Kidney (tissue), 14 donors: ENCODE measurements around the gene ZMYM3. TPM values are rescaled to one million over a fixed set of nuclear protein-coding genes. Genes with fewer than 3 reads are reported as not detected.

Experiments
- DNase-seq, 5 donors: peaks; one replicate each; pipeline ENCODE4 v3.0.0-alpha.2; 2013 to 2020
- FAIRE-seq: peaks from 2 replicates; lab custom pipeline; 2012; peaks lifted over from hg19 to GRCh38; lab: Jason Lieb, UNC
- H3K27ac ChIP-seq, 2 donors: one replicate each; pipeline ENCODE4 v1.7.0; 2013; ENCODE audit warnings: low read depth in 2 of 2, low read length in 2 of 2, inconsistent platforms in 1 of 2
- H3K27me3 ChIP-seq: one replicate; pipeline ENCODE4 v1.7.1; 2013; ENCODE audit warnings: low read length, inconsistent platforms; ENCODE audit not compliant: control insufficient read depth, insufficient read depth
- H3K36me3 ChIP-seq, 3 donors: one replicate each; pipeline versions ENCODE4 v1.7.0 to v1.7.1; 2013; ENCODE audit warnings: low read length in 3 of 3, control low read depth in 1 of 3, inconsistent platforms in 1 of 3; ENCODE audit not compliant: insufficient read depth in 3 of 3, control insufficient read depth in 2 of 3
- H3K4me1 ChIP-seq, 3 donors: one replicate each; pipeline versions ENCODE4 v1.7.0 to v1.7.1; 2013; ENCODE audit warnings: low read length in 3 of 3, inconsistent platforms in 1 of 3, low read depth in 1 of 3; ENCODE audit not compliant: control insufficient read depth in 2 of 3, insufficient read depth in 2 of 3
- H3K4me3 ChIP-seq, 3 donors: one replicate each; pipeline versions ENCODE4 v1.7.0 to v1.8.1; 2013; ENCODE audit warnings: low read length in 3 of 3, control low read depth in 1 of 3, inconsistent platforms in 1 of 3
- H3K9ac ChIP-seq, 3 donors: one replicate each; pipeline versions ENCODE4 v1.7.0 to v1.7.1; 2013; ENCODE audit warnings: low read length in 3 of 3, control low read depth in 1 of 3, inconsistent platforms in 1 of 3
- H3K9me3 ChIP-seq, 3 donors: one replicate each; pipeline versions ENCODE4 v1.7.0 to v1.7.1; 2013; ENCODE audit warnings: low read length in 3 of 3, control low read depth in 1 of 3, inconsistent platforms in 1 of 3; ENCODE audit not compliant: control insufficient read depth in 2 of 3, insufficient read depth in 1 of 3
- intact Hi-C: fragments of 100-400 bp; cut with DNase I; formaldehyde crosslinking; loops from one replicate; pipeline ENCODE4 v1.11.1; 2022
- polyA plus RNA-seq: library from polyadenylated mRNA; stranded (reverse); fragments of 350-450 nt; fragmentation: Illumina TruSeq; extraction: RNeasy Lipid Tissue Mini Kit (QIAGEN cat#74804); gene quantifications from one replicate; pipeline ENCODE4 v1.2.3, GENCODE V29; 2014; ENCODE audit warnings: low read depth, low replicate concordance; ENCODE audit not compliant: insufficient read depth
- total RNA-seq: library from RNA; stranded (reverse); fragmentation: NEBNext Ultra II Directional; extraction: Animal tissue kit (Norgen Biotek cat#: 25700); gene quantifications from one replicate; pipeline ENCODE4 v1.2.1, GENCODE V29; 2021
- TF ChIP-seq, protein P1 (sequence below): IDR thresholded peaks from 3 replicates; pipeline ENCODE4 v1.5.1; 2012; ENCODE audit warnings: mild to moderate bottlenecking, moderate library complexity, borderline replicate concordance; ENCODE audit not compliant: insufficient read depth; ENCODE audit errors: extremely low read depth
- donor health status: control.
- donor health status: control.
- donor health status: control.
- donor health status: control.
- donor health status: control.
- donor health status: DM: yes; HTN: yes; CAD: no.
- donor health status: Normal renal cell carcinoma (clear cell type).

The ZMYM3 gene
- total and polyA plus RNA-seq, 2 donors from 2014 or later, result 9.7 to 26.7 TPM

DNA sequence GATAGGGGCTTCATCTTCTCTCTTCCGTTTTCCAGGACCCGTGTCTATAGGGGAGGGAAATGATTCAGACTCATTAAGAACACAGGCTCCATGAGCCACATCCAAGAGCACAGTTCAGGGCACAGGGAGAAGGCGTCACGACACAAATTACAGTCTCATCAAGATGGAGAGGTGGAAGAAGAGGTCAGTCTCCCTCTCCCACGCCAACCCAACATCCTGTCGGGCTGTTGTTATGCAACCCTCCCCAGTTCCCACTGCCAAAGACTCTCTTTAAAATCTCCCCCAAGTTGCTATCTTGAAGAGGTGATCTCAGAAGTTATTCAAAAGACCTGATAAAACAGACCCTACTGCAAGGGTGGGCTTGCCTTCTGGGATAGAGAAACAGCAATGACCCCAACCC, 12.6 kb downstream of the ZMYM3 start:
- no peaks in the 10 kb centered on the region for H3K27me3 ChIP-seq
- no peak for FAIRE-seq
- H3K4me3 ChIP-seq, result no peak overlapping the region
- TF ChIP-seq, protein P1, sequence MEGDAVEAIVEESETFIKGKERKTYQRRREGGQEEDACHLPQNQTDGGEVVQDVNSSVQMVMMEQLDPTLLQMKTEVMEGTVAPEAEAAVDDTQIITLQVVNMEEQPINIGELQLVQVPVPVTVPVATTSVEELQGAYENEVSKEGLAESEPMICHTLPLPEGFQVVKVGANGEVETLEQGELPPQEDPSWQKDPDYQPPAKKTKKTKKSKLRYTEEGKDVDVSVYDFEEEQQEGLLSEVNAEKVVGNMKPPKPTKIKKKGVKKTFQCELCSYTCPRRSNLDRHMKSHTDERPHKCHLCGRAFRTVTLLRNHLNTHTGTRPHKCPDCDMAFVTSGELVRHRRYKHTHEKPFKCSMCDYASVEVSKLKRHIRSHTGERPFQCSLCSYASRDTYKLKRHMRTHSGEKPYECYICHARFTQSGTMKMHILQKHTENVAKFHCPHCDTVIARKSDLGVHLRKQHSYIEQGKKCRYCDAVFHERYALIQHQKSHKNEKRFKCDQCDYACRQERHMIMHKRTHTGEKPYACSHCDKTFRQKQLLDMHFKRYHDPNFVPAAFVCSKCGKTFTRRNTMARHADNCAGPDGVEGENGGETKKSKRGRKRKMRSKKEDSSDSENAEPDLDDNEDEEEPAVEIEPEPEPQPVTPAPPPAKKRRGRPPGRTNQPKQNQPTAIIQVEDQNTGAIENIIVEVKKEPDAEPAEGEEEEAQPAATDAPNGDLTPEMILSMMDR, result no peak
- no peak overlapping the region for H3K27ac ChIP-seq
- no peaks in the 10 kb centered on the region for H3K9me3 ChIP-seq
- H3K4me1 ChIP-seq, result no peaks in the 10 kb centered on the region
- intact Hi-C loops, result no loop called here
- no peak for DNase-seq
- peaks cover 5 to 43% (median 16%) of the 10 kb centered on the region in 3 donors for H3K36me3 ChIP-seq
- no peak overlapping the region for H3K9ac ChIP-seq

GRCh38 chrX:71239781-71240180, 14.2 kb downstream of the ZMYM3 start:
- H3K9ac ChIP-seq, result no peak overlapping the region
- TF ChIP-seq, protein P1, result no peak
- H3K4me1 ChIP-seq, result no peaks in the 10 kb centered on the region
- peaks cover 0 to 31% (median 8%) of the 10 kb centered on the region in 3 donors for H3K36me3 ChIP-seq
- H3K9me3 ChIP-seq, result no peaks in the 10 kb centered on the region
- DNase-seq (no peak), FAIRE-seq (no peak)
- no peak overlapping the region for H3K27ac ChIP-seq
- no peaks in the 10 kb centered on the region for H3K27me3 ChIP-seq
- intact Hi-C loops, result no loop called here
- no peak overlapping the region for H3K4me3 ChIP-seq

GRCh38 chrX:71236836-71237235, 17.1 kb downstream of the ZMYM3 start:
- Histone ChIP-seq H3K27me3 (no peaks in the 10 kb centered on the region), H3K4me3 (no peak overlapping the region), H3K9ac (no peak overlapping the region), H3K36me3 (peaks cover 0 to 6% (median 0%) of the 10 kb centered on the region in 3 donors), H3K4me1 (no peaks in the 10 kb centered on the region), H3K27ac (no peak overlapping the region), H3K9me3 (no peaks in the 10 kb centered on the region)
- DNase-seq (no peak), FAIRE-seq (no peak)
- TF ChIP-seq, protein P1, result no peak
- intact Hi-C loops, result no loop called here

DNA sequence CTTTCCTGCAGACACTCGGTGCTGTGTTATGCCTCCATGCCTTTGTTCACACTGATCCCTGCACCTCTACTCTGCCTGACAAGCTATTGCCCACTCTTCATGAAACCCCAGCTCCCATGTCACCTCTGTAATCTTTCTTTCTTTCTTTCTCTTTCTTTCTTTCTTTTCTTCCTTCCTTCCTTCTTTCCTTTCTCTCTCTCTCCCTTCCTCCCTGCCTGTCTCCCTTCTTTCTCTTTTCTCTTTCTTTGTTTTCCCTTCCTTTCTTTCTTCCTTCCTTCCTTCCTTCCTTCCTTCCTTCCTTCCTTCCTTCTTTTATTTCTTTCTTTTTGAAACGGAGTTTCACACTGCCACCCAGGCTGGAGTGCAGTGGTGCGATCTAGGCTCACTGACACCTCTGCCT, 18.5 kb downstream of the ZMYM3 start:
- TF ChIP-seq, protein P1, result no peak
- no peaks in the 10 kb centered on the region for H3K9me3 ChIP-seq
- H3K4me1 ChIP-seq, result no peaks in the 10 kb centered on the region
- DNase-seq (no peak), FAIRE-seq (no peak)
- intact Hi-C loops, result no loop called here
- no peaks in the 10 kb centered on the region for H3K36me3 ChIP-seq
- H3K27ac ChIP-seq, result no peak overlapping the region
- H3K4me3 ChIP-seq, result no peak overlapping the region
- H3K9ac ChIP-seq, result no peak overlapping the region
- H3K27me3 ChIP-seq, result no peaks in the 10 kb centered on the region
